Fibroblast of villous mesenchyme (primary cell): ENCODE measurements around the gene NOTCH1. TPM values are rescaled to one million over a fixed set of nuclear protein-coding genes. Genes with fewer than 3 reads are reported as not detected.
"Not testable (repeated sequence)": the region's sequence is repeated elsewhere in the genome, so short reads cannot be mapped to it uniquely, and the experiment has no call there.

Experiments used
- DNase-seq: peaks from one replicate; pipeline ENCODE4 v3.0.0-alpha.2; 2010; ENCODE audit warnings: low read depth
- H3K4me3 ChIP-seq: 2 replicates; pipeline ENCODE4 v1.5.1; 2011; ENCODE audit warnings: low read depth, mild to moderate bottlenecking, low read length
- CTCF ChIP-seq: IDR thresholded peaks from 2 replicates; pipeline ENCODE4 v1.5.1; 2012; ENCODE audit warnings: low read depth, mild to moderate bottlenecking, low read length; ENCODE audit not compliant: insufficient read depth
- total RNA-seq: library from RNA; depleted of rRNA; stranded (reverse); fragments of >200 nt; gene quantifications from 2 replicates; pipeline ENCODE4 v1.2.3, GENCODE V29; 2012

NOTCH1 gene
- total RNA-seq, 1 donor = 36.7 TPM

GRCh38 chr9:136577941-136578625, 32.2 kb upstream of the NOTCH1 start:
- H3K4me3 ChIP-seq = no peak overlapping the region
- no peak for DNase-seq
- no peak for TF ChIP-seq CTCF

- DNase-seq = no peak
- no peak overlapping the region for H3K4me3 ChIP-seq
- TF ChIP-seq CTCF = no peak
These were observed 30.4 kb upstream of the NOTCH1 start for GRCh38 chr9:136576269-136576626.

- no peak for TF ChIP-seq CTCF
- H3K4me3 ChIP-seq = no peak overlapping the region
- DNase-seq = no peak
These were observed 29.9 kb upstream of the NOTCH1 start for GRCh38 chr9:136575626-136576268.

GRCh38 chr9:136574606-136575005, 28.8 kb upstream of the NOTCH1 start:
- H3K4me3 ChIP-seq, DNase-seq: not testable (repeated sequence)

GRCh38 chr9:136572828-136573625, 27.2 kb upstream of the NOTCH1 start:
- no peak overlapping the region for H3K4me3 ChIP-seq
- TF ChIP-seq CTCF = no peak
- no peak for DNase-seq

GRCh38 chr9:136572003-136572827, 26.4 kb upstream of the NOTCH1 start:
- no peak for DNase-seq
- TF ChIP-seq CTCF = no peak
- no peak overlapping the region for H3K4me3 ChIP-seq

- H3K4me3 ChIP-seq = no peak overlapping the region
- TF ChIP-seq CTCF = no peak
- DNase-seq = no peak
These were observed 25.7 kb upstream of the NOTCH1 start for GRCh38 chr9:136571531-136571930.
